ENCODE results near the gene ALDH7A1. TPM values are rescaled to one million over a fixed set of nuclear protein-coding genes. Genes with fewer than 3 reads are reported as not detected.

The ALDH7A1 gene
- total RNA-seq, 2 experiments from 2014 or later, result 1.6 to 2.1 TPM

- DNase-seq (no peak), ATAC-seq (ENCODE audit: poor library complexity) (no peak)
- H3K36me3 ChIP-seq (ENCODE audit: insufficient read depth, low read length), result no peaks in the 10 kb centered on the region
- Mint-ChIP-seq H3K9me3 (peaks cover 4% of the 10 kb centered on the region), H3K27ac (no peak overlapping the region), H3K36me3 (ENCODE audit: low read depth) (peaks cover 4% of the 10 kb centered on the region), H3K27me3 (no peaks in the 10 kb centered on the region), H3K4me3 (no peak overlapping the region), H3K4me1 (ENCODE audit: low read depth) (peaks cover 56% of the 10 kb centered on the region)
- no peaks in the 10 kb centered on the region for H3K27me3 ChIP-seq (ENCODE audit: control insufficient read depth in 1 of 2, insufficient read depth in 2 of 2, low read length in 2 of 2)
- intact Hi-C loops (cut with DNase I, micrococcal nuclease), result no loop called here
- ChIA-PET POLR2A (no interaction called here), CTCF (no interaction called here)
- TF ChIP-seq, protein P1, sequence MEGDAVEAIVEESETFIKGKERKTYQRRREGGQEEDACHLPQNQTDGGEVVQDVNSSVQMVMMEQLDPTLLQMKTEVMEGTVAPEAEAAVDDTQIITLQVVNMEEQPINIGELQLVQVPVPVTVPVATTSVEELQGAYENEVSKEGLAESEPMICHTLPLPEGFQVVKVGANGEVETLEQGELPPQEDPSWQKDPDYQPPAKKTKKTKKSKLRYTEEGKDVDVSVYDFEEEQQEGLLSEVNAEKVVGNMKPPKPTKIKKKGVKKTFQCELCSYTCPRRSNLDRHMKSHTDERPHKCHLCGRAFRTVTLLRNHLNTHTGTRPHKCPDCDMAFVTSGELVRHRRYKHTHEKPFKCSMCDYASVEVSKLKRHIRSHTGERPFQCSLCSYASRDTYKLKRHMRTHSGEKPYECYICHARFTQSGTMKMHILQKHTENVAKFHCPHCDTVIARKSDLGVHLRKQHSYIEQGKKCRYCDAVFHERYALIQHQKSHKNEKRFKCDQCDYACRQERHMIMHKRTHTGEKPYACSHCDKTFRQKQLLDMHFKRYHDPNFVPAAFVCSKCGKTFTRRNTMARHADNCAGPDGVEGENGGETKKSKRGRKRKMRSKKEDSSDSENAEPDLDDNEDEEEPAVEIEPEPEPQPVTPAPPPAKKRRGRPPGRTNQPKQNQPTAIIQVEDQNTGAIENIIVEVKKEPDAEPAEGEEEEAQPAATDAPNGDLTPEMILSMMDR (IDR thresholded peaks at IDR 0.05), result no peak
- H3K4me3 ChIP-seq (ENCODE audit: low read length), result no peak overlapping the region
- H3K27ac ChIP-seq (ENCODE audit: low read depth in 1 of 2, low read length in 2 of 2), result no peak overlapping the region
- no peaks in the 10 kb centered on the region for H3K9me3 ChIP-seq (ENCODE audit: control insufficient read depth in 1 of 2, insufficient read depth in 1 of 2, low read length in 2 of 2)
- peaks cover 23% of the 10 kb centered on the region for H3K4me1 ChIP-seq (ENCODE audit: insufficient read depth, low read length)
These were observed 88.9 kb downstream of the ALDH7A1 start for GRCh38 chr5:126506079-126506478.

GRCh38 chr5:126503602-126504104, 91.4 kb downstream of the ALDH7A1 start:
- no peaks in the 10 kb centered on the region for H3K36me3 ChIP-seq (ENCODE audit: insufficient read depth, low read length)
- peak; percentile 83 for ATAC-seq (ENCODE audit: poor library complexity)
- no peaks in the 10 kb centered on the region for H3K9me3 ChIP-seq (ENCODE audit: control insufficient read depth in 1 of 2, insufficient read depth in 1 of 2, low read length in 2 of 2)
- peaks cover 60% of the 10 kb centered on the region for H3K4me1 Mint-ChIP-seq (ENCODE audit: low read depth)
- H3K27me3 Mint-ChIP-seq, result no peaks in the 10 kb centered on the region
- peak overlapping the region; percentile 84 for H3K27ac Mint-ChIP-seq
- ChIA-PET POLR2A (no interaction called here), CTCF (no interaction called here)
- H3K36me3 Mint-ChIP-seq (ENCODE audit: low read depth), result peaks cover 4% of the 10 kb centered on the region
- DNase-seq, result peak in 5 of 14 experiments; percentile 21 to 54 (median 40)
- intact Hi-C loops (cut with DNase I, micrococcal nuclease), result no loop called here
- H3K9me3 Mint-ChIP-seq, result no peaks in the 10 kb centered on the region
- H3K4me3 ChIP-seq (ENCODE audit: low read length), result no peak overlapping the region
- peak overlapping the region; percentile 22 for H3K4me3 Mint-ChIP-seq
- TF ChIP-seq, protein P1 (IDR thresholded peaks at IDR 0.05), result no peak
- peaks cover 21% of the 10 kb centered on the region for H3K4me1 ChIP-seq (ENCODE audit: insufficient read depth, low read length)
- H3K27me3 ChIP-seq (ENCODE audit: control insufficient read depth in 1 of 2, insufficient read depth in 2 of 2, low read length in 2 of 2), result no peaks in the 10 kb centered on the region
- no peak overlapping the region for H3K27ac ChIP-seq (ENCODE audit: low read depth in 1 of 2, low read length in 2 of 2)

GRCh38 chr5:126501448-126501847, 93.6 kb downstream of the ALDH7A1 start:
- ATAC-seq (ENCODE audit: poor library complexity) (no peak), DNase-seq (no peak)
- ChIA-PET POLR2A (no interaction called here), CTCF (interaction anchor here (1.2 kb wide), 1 partner anchor 8 kb away, joined by 3 read pairs; no protein-coding TSS in a partner anchor)
- Histone ChIP-seq H3K9me3 (ENCODE audit: control insufficient read depth in 1 of 2, insufficient read depth in 1 of 2, low read length in 2 of 2) (no peaks in the 10 kb centered on the region), H3K4me3 (ENCODE audit: low read length) (no peak overlapping the region), H3K4me1 (ENCODE audit: insufficient read depth, low read length) (peaks cover 10% of the 10 kb centered on the region), H3K27ac (ENCODE audit: low read depth in 1 of 2, low read length in 2 of 2) (no peak overlapping the region), H3K27me3 (ENCODE audit: control insufficient read depth in 1 of 2, insufficient read depth in 2 of 2, low read length in 2 of 2) (no peaks in the 10 kb centered on the region), H3K36me3 (ENCODE audit: insufficient read depth, low read length) (no peaks in the 10 kb centered on the region)
- intact Hi-C loops (cut with DNase I, micrococcal nuclease), result loop anchor here in 1 of 2 experiments (2.0 kb wide), 2 partner anchors 37 to 79 kb away; partner anchors contain the start of gene GRAMD2B
- TF ChIP-seq, protein P1 (IDR thresholded peaks at IDR 0.05), result no peak
- Mint-ChIP-seq H3K4me3 (no peak overlapping the region), H3K36me3 (ENCODE audit: low read depth) (peaks cover 4% of the 10 kb centered on the region), H3K27ac (peak overlapping the region; percentile 82), H3K4me1 (ENCODE audit: low read depth) (peaks cover 51% of the 10 kb centered on the region), H3K27me3 (no peaks in the 10 kb centered on the region), H3K9me3 (no peaks in the 10 kb centered on the region)
